HCEC 1CT (cell line): ENCODE results near the gene LRRC37A3.
"Not testable (repeated sequence)": the region's sequence is repeated elsewhere in the genome, so short reads cannot be mapped to it uniquely, and the experiment has no call there.

Experiments
- DNase-seq: peaks from one replicate; pipeline ENCODE4 v3.0.0-alpha.2; 2017

LRRC37A3 gene

GRCh38 chr17:64925244-64925643, 6.0 kb upstream of the LRRC37A3 start:
- not testable (repeated sequence) for DNase-seq

GRCh38 chr17:64923051-64923568, 3.8 kb upstream of the LRRC37A3 start:
- not testable (repeated sequence) for DNase-seq

- DNase-seq: no peak
These were observed 1.3 kb upstream of the LRRC37A3 start for GRCh38 chr17:64920419-64921172.

- DNase-seq: no peak
These were observed 744 bp upstream of the LRRC37A3 start for GRCh38 chr17:64920026-64920418.

GRCh38 chr17:64918842-64919288, 413 bp downstream of the LRRC37A3 start:
- DNase-seq: peak; percentile 7

GRCh38 chr17:64917540-64917939, 1.7 kb downstream of the LRRC37A3 start:
- not testable (repeated sequence) for DNase-seq

- DNase-seq: not testable (repeated sequence)
These were observed 4.0 kb downstream of the LRRC37A3 start for GRCh38 chr17:64915244-64915643.

GRCh38 chr17:64910191-64910514, 9.1 kb downstream of the LRRC37A3 start:
- not testable (repeated sequence) for DNase-seq

GRCh38 chr17:64909511-64910190, 9.6 kb downstream of the LRRC37A3 start:
- not testable (repeated sequence) for DNase-seq

- DNase-seq: not testable (repeated sequence)
These were observed 15.2 kb downstream of the LRRC37A3 start for GRCh38 chr17:64904069-64904468.

- not testable (repeated sequence) for DNase-seq
These were observed 22.1 kb downstream of the LRRC37A3 start for GRCh38 chr17:64897136-64897535.

GRCh38 chr17:64874210-64874609, 45.1 kb downstream of the LRRC37A3 start:
- DNase-seq: not testable (repeated sequence)

- peak; percentile 29 for DNase-seq
These were observed 71.5 kb downstream of the LRRC37A3 start for GRCh38 chr17:64847504-64848466.

GRCh38 chr17:64846892-64847291, 72.4 kb downstream of the LRRC37A3 start:
- DNase-seq: peak; percentile 43

- not testable (repeated sequence) for DNase-seq
These were observed 75.4 kb downstream of the LRRC37A3 start for GRCh38 chr17:64843918-64844317.

- DNase-seq: not testable (repeated sequence)
These were observed 76.4 kb downstream of the LRRC37A3 start for GRCh38 chr17:64842900-64843299.

- DNase-seq: not testable (repeated sequence)
These were observed 78.3 kb downstream of the LRRC37A3 start for GRCh38 chr17:64840960-64841359.

- DNase-seq: not testable (repeated sequence)
These were observed 80.8 kb downstream of the LRRC37A3 start for GRCh38 chr17:64838513-64838912.

- DNase-seq: peak; percentile 70
These were observed 82.1 kb downstream of the LRRC37A3 start for GRCh38 chr17:64837018-64837761.

- peak; percentile 1 for DNase-seq
These were observed 82.7 kb downstream of the LRRC37A3 start for GRCh38 chr17:64836623-64837017.

- DNase-seq: peak; percentile 23
These were observed 85.2 kb downstream of the LRRC37A3 start for GRCh38 chr17:64834060-64834459.

- not testable (repeated sequence) for DNase-seq
These were observed 88.6 kb downstream of the LRRC37A3 start for GRCh38 chr17:64830631-64831040.
